ENCODE data around the gene ALG11.

GRCh38 chr13:52012512-52012836, 276 bp downstream of the ALG11 start:
- no peak for TF ChIP-seq ZNF274 (IDR thresholded peaks at IDR 0.05; ENCODE audit: low read depth, low read length)
- TF ChIP-seq SUZ12 (IDR thresholded peaks at IDR 0.05; ENCODE audit: extremely low read depth, insufficient read depth, insufficient read length), result no peak

Measured in NT2/D1 (cell line).